ENCODE data around the gene SSH3. TPM values are rescaled to one million over a fixed set of nuclear protein-coding genes. Genes with fewer than 3 reads are reported as not detected.

Gene SSH3
- total and polyA plus RNA-seq, 2 of the 8 experiments (the other 6 are each of a cell fraction or from before 2014, with no cell fraction given): 16.9 to 19.8 TPM

GRCh38 chr11:67256477-67257135, 46.7 kb upstream of the SSH3 start:
- H3K79me2 ChIP-seq (ENCODE audit: control insufficient read depth in 1 of 2, insufficient read depth in 2 of 2, low read length in 2 of 2): no peaks in the 10 kb centered on the region
- no peak overlapping the region for H4K91ac ChIP-seq (replicated peaks; ENCODE audit: insufficient read length, low read length)
- H3K23me2 ChIP-seq (ENCODE audit: low read depth, low read length): no peaks in the 10 kb centered on the region; the same call in 1 of the 2 replicates
- H3K9ac ChIP-seq (replicated peaks in 1 of 4; ENCODE audit: extremely low read depth in 1 of 4, low read depth in 3 of 4, low read length in 3 of 4): no peak overlapping the region
- H2BK120ac ChIP-seq (replicated peaks; ENCODE audit: low read depth, low read length): no peak overlapping the region
- no peak overlapping the region for H4K8ac ChIP-seq (ENCODE audit: extremely low read depth, insufficient read depth, low read length)
- CTCF ChIA-PET (ENCODE audit: partially characterized antibody): interaction anchor here (1.0 to 1.2 kb wide), 2 partner anchors 10 to 125 kb away, joined by 4 read pairs; no protein-coding TSS in a partner anchor
- no peak overlapping the region for H2BK20ac ChIP-seq (ENCODE audit: low read length)
- H3K36me3 ChIP-seq (ENCODE audit: control insufficient read depth in 2 of 4, insufficient read depth in 4 of 4, low read length in 3 of 4): peaks cover 37 to 53% (median 49%) of the 10 kb centered on the region in 4 experiments
- peaks cover 2% of the 10 kb centered on the region; the same call in 1 of the 2 replicates for H3K79me1 ChIP-seq (ENCODE audit: low read depth, low read length)
- H3K27ac ChIP-seq (ENCODE audit: low read depth, low read length): no peak overlapping the region
- no peak overlapping the region for H2BK5ac ChIP-seq (ENCODE audit: low read depth, low read length)
- peaks cover 0 to 10% of the 10 kb centered on the region in 2 experiments for H4K20me1 ChIP-seq (replicated peaks in 1 of 2; ENCODE audit: control insufficient read depth in 1 of 2, insufficient read depth in 2 of 2, low read length in 2 of 2)
- WGBS, 2 experiments (ENCODE audit: extremely low coverage in 1 of 2, insufficient coverage in 1 of 2, insufficient read length in 1 of 2, insufficient replicate concordance in 2 of 2, low coverage in 1 of 2, low lambda C conversion rate in 2 of 2, missing lambda C conversion rate in 1 of 2): 72% methylated on average over 5 of the region's 5 CpGs; no CpG with 5 or more reads in 1 of the 2 experiments
- no peak overlapping the region for H2BK15ac ChIP-seq (ENCODE audit: low read length)
- no peaks in the 10 kb centered on the region; a peak in 1 of 7 replicates for H3K27me3 ChIP-seq (replicated peaks in 1 of 4; ENCODE audit: control insufficient read depth in 3 of 4, extremely low read depth in 1 of 4, insufficient read depth in 3 of 4, low read length in 3 of 4)
- FAIRE-seq (no peak), DNase-seq (ENCODE audit: low read depth in 1 of 2, low spot score in 2 of 2) (no peak)
- TF ChIP-seq MAFK (IDR thresholded peaks at IDR 0.05; ENCODE audit: low read depth, low read length): no peak
- TF ChIP-seq POLR2AphosphoS5 (IDR thresholded peaks at IDR 0.05; ENCODE audit: low read depth, low read length): 0 out of 2 replicates have a peak, but pooled peaks have one; percentile 25
- no peak for TF ChIP-seq CTBP2 (IDR thresholded peaks at IDR 0.05; ENCODE audit: borderline replicate concordance, insufficient read depth, insufficient read length, low read length)
- no peak for TF ChIP-seq SIX5 (IDR thresholded peaks at IDR 0.05; ENCODE audit: low read depth, low read length)
- H3K4me3 ChIP-seq (ENCODE audit: extremely low read depth in 1 of 4, insufficient read depth in 2 of 4, low read depth in 3 of 4, low read length in 4 of 4): no peak overlapping the region
- POLR2A ChIA-PET (ENCODE audit: partially characterized antibody): interaction anchor here (1.3 to 1.9 kb wide), 3 partner anchors 16 to 62 kb away, joined by 3 to 7 read pairs (median 3); no protein-coding TSS in a partner anchor
- H3K14ac ChIP-seq (ENCODE audit: insufficient read length): no peak overlapping the region
- H3K56ac ChIP-seq (replicated peaks; ENCODE audit: insufficient read length, low read depth, low read length): no peak overlapping the region
- H3K4ac ChIP-seq (replicated peaks; ENCODE audit: insufficient read length, low read depth, low read length): no peak overlapping the region
- no peak overlapping the region for H2BK12ac ChIP-seq (ENCODE audit: low read depth, low read length)
- no peak overlapping the region for H4K5ac ChIP-seq (ENCODE audit: insufficient read length, low read depth, low read length)
- no peak overlapping the region for H3K23ac ChIP-seq (ENCODE audit: insufficient read length)
- H3K9me3 ChIP-seq (ENCODE audit: insufficient read depth in 2 of 2, low read depth in 1 of 2, low read length in 1 of 2): no peaks in the 10 kb centered on the region
- no peak overlapping the region for H3K18ac ChIP-seq (ENCODE audit: extremely low read depth, low read length)
- no peak overlapping the region for H3K4me2 ChIP-seq (ENCODE audit: insufficient read depth in 1 of 2, low read depth in 2 of 2, low read length in 2 of 2)
- H3K4me1 ChIP-seq (replicated peaks in 1 of 4; ENCODE audit: control insufficient read depth in 3 of 4, insufficient read depth in 4 of 4, low read length in 3 of 4): peaks cover 0 to 3% (median 1%) of the 10 kb centered on the region in 4 experiments; a peak in 3 of 7 replicates
- no peak overlapping the region for H2AK5ac ChIP-seq (ENCODE audit: low read depth, low read length)
- no peak overlapping the region for H2AFZ ChIP-seq (ENCODE audit: low read length)
